GM12874 (cell line): Measurements from ENCODE around the gene CD200R1L.

Experiments used
- TF ChIP-seq, protein P1 (sequence below): IDR thresholded peaks from 2 replicates; pipeline ENCODE4 v1.5.1; 2011; ENCODE audit warnings: low read depth, mild to moderate bottlenecking, control low read depth, low read length, moderate library complexity; ENCODE audit not compliant: insufficient read depth

Gene CD200R1L

DNA sequence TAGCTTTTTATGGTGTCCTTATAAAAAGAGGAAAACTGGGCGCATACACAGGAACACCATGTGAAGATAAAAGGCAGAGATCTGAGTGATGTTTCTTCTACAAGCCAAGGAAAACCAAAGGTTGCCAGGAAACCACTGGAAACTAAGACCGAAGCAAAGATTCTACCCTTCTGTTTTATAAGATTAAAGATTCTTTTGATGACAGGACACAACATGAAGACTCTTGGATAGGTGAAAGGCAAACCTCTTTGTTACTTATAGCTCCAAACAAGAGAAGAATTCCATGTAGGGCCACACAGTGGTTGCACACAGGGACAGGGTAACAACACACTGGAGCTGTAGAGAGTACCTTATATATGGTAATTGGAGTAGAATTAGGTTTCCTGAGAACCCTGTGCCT is at the start of gene CD200R1L:
Gene CD200R1L, minus strand, starts transcription at position 101 of the 400 bp plus-strand sequence. CDS start 17,497 bp downstream, outside the sequence.
- TF ChIP-seq, protein P1, sequence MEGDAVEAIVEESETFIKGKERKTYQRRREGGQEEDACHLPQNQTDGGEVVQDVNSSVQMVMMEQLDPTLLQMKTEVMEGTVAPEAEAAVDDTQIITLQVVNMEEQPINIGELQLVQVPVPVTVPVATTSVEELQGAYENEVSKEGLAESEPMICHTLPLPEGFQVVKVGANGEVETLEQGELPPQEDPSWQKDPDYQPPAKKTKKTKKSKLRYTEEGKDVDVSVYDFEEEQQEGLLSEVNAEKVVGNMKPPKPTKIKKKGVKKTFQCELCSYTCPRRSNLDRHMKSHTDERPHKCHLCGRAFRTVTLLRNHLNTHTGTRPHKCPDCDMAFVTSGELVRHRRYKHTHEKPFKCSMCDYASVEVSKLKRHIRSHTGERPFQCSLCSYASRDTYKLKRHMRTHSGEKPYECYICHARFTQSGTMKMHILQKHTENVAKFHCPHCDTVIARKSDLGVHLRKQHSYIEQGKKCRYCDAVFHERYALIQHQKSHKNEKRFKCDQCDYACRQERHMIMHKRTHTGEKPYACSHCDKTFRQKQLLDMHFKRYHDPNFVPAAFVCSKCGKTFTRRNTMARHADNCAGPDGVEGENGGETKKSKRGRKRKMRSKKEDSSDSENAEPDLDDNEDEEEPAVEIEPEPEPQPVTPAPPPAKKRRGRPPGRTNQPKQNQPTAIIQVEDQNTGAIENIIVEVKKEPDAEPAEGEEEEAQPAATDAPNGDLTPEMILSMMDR = no peak

DNA sequence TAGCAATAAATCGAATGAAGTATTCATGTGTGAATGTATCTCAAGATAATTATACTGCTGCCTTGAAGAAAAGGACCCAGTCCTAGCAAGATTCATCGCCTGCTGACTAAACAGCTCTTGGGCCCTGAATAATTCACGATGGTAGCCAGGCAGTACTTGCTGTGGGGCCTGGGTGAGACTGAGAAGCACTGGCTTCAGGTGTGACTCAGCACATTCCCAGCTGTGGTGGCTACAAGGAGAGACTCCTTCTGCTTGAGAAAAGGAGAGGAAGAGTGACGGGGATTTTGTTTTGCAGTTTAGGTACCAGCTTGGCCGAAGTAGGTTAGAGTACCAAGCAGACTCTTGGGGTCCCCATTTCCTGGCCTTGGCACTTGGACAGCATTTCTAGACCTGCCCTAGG is 47.6 kb upstream of the CD200R1L start:
- TF ChIP-seq, protein P1 = no peak

DNA sequence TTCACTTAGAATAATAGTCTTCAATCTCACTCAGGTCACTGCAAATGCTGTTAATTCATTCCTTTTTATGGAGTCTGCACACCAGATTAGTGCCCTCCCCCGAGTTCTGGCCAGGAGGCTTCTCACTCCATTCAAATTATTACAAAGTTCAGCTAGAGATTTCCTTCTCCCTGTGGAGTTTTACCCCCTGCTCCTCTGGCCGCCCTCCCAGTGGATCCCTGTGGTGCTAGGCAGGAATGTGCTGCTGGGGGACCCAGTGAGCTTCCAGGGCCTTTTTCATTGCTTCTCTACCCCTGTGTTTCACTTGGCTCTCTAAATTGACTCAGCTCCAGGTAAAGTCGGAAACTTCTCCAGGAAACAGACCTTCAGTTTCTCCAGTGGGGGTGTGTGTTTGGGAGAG is 42.7 kb upstream of the CD200R1L start:
- TF ChIP-seq, protein P1 = no peak

DNA sequence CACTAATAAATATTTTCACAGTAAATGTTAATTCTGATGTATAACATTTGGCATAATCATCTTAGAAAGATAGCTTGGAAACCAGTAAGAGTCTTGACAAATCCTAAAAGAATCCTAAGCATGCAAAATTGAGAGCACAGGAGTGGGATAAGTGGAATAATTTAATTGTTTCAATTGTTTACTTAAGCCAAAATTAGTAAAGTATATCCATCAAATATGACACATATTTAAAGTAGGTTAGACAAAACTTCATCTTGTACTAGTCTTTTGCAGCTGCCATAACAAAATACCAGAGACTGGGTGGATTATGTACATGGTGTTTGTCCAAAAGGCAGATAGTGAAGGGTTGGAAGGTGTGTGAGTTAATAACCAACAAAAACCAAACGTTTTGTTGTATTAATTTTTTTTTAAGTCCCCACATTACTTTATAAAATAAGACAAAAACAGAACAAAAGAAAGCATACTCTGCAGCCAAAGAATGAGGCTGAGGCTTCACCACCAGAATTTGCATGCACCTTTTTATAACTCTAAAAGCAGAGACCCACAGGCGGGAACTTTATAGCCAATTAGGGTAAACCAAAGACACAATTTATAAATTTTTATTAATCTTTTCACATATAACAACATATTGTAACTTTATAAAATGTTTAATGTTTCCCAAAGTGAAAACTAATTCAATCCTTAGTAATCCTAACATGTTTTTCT is 41.9 kb upstream of the CD200R1L start:
- TF ChIP-seq, protein P1 = no peak

GRCh38 chr3:112884678-112885290 is 38.1 kb upstream of the CD200R1L start:
- TF ChIP-seq, protein P1 = no peak

DNA sequence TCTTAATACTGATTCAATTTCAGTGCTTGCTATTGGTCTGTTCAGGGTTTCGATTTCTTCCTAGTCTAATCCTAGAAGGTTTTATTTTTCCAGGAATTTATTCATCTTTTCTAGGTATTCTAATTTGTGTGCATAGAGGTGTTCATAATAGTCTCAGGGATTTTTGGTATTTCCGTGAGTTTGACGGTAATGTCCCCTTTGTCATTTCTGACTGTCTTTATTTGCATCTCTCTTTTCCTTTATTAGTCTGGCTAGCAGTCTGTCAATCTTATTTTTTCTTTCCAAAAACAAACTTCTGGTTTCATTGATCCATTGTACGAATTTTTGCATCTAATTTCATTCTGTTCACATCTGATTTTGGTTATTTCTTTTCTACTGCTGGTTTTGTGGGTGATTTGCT is 35.2 kb upstream of the CD200R1L start:
- TF ChIP-seq, protein P1 = no peak

- TF ChIP-seq, protein P1 = no peak
These were observed 28.9 kb upstream of the CD200R1L start for GRCh38 chr3:112875561-112875960.
